Duodenal mucosa (tissue), 2 donors: ENCODE measurements around the gene LRCH1.

ENCODE experiments used
- H3K27ac ChIP-seq: one replicate; pipeline ENCODE4 v1.7.0; 2013; ENCODE audit warnings: low read depth, low read length
- H3K27me3 ChIP-seq, 2 donors: one replicate each; pipeline ENCODE4 v1.7.0; 2013; ENCODE audit warnings: low read length in 2 of 2, control low read depth in 1 of 2; ENCODE audit not compliant: insufficient read depth in 2 of 2, control insufficient read depth in 1 of 2
- H3K36me3 ChIP-seq, 2 donors: one replicate each; pipeline ENCODE4 v1.7.0; 2013; ENCODE audit warnings: low read length in 2 of 2, control low read depth in 1 of 2; ENCODE audit not compliant: insufficient read depth in 2 of 2, control insufficient read depth in 1 of 2
- H3K4me1 ChIP-seq, 2 donors: one replicate each; pipeline ENCODE4 v1.7.0; 2013; ENCODE audit warnings: low read length in 2 of 2, control low read depth in 1 of 2; ENCODE audit not compliant: insufficient read depth in 2 of 2, control insufficient read depth in 1 of 2
- H3K4me3 ChIP-seq, 2 donors: one replicate each; pipeline ENCODE4 v1.7.0; 2013; ENCODE audit warnings: low read length in 2 of 2, low read depth in 1 of 2
- H3K9ac ChIP-seq, 2 donors: one replicate each; pipeline ENCODE4 v1.7.0; 2013; ENCODE audit warnings: low read length in 2 of 2, low read depth in 1 of 2
- H3K9me3 ChIP-seq, 2 donors: one replicate each; pipeline ENCODE4 v1.7.0; 2013; ENCODE audit warnings: low read length in 2 of 2, control low read depth in 1 of 2; ENCODE audit not compliant: control insufficient read depth in 1 of 2

Gene LRCH1

DNA sequence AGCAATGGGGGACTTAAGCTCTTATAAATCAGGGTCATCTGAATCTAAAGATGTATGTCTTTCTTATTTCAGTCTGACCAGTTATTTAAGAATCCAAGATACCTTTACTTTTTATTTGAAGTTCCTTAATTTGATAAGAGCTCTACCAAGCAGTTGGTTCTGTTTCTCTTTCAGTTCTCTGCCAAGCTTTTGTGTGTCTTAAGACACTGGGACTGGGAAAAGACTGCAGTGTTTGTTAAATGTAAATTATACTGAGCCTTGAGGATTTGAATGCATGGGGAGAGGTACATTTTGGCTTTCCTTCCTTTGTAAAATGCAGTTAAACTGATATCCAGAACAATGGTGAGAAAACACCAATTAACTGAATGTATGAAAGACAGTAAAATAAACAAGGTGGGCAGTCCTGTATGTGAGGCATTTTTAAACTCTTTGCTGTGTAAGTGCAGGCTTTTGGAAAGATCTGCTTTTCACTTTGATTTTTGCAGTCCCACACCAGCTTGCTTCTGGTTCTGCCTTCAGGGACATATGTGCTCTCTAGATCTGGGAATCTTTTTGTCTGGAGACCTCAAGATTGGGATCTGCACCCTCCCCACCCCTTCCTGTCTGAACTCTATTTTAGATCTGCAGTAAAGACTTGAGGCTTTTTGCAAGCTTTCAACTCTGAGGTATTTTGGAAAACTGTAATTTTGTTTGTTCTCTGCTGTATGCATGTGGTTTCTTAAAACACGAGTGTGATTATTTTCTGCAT lies 77.6 kb downstream of the LRCH1 start:
- Histone ChIP-seq H3K4me3 (no peak overlapping the region), H3K27me3 (no peaks in the 10 kb centered on the region), H3K4me1 (peaks cover 22 to 31% of the 10 kb centered on the region in 2 donors), H3K36me3 (no peaks in the 10 kb centered on the region), H3K27ac (no peak overlapping the region), H3K9me3 (no peaks in the 10 kb centered on the region), H3K9ac (no peak overlapping the region)

DNA sequence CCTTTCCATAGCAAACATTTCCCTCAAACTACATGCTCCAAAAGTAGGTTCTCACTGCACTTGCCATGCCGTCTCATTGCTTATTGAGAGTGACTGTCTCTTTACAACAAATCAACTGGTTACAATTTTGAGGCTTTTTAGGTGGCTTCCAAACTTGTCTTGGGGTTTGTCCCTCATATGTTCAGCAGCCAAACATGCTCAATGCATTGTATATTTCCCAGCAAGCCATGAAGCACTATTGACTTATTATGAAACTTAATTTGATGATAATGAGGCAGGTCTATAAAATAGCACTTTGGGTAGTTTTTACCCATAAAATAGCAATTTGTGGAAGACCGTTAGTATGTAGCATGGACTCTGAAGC lies 78.2 kb downstream of the LRCH1 start:
- Histone ChIP-seq H3K4me1 (peaks cover 17 to 31% of the 10 kb centered on the region in 2 donors), H3K36me3 (no peaks in the 10 kb centered on the region), H3K27me3 (no peaks in the 10 kb centered on the region), H3K9me3 (no peaks in the 10 kb centered on the region), H3K27ac (no peak overlapping the region), H3K4me3 (no peak overlapping the region), H3K9ac (no peak overlapping the region)

GRCh38 chr13:46632176-46632575 lies 79.2 kb downstream of the LRCH1 start:
- no peak overlapping the region for H3K9ac ChIP-seq
- H3K4me3 ChIP-seq = no peak overlapping the region
- H3K9me3 ChIP-seq = no peaks in the 10 kb centered on the region
- H3K36me3 ChIP-seq = no peaks in the 10 kb centered on the region
- H3K27ac ChIP-seq = no peak overlapping the region
- no peaks in the 10 kb centered on the region for H3K27me3 ChIP-seq
- H3K4me1 ChIP-seq = peaks cover 16 to 31% of the 10 kb centered on the region in 2 donors

GRCh38 chr13:46633416-46633815 lies 80.4 kb downstream of the LRCH1 start:
- Histone ChIP-seq H3K4me3 (no peak overlapping the region), H3K9ac (no peak overlapping the region), H3K9me3 (no peaks in the 10 kb centered on the region), H3K27me3 (no peaks in the 10 kb centered on the region), H3K4me1 (peaks cover 16 to 31% of the 10 kb centered on the region in 2 donors), H3K36me3 (no peaks in the 10 kb centered on the region), H3K27ac (no peak overlapping the region)

DNA sequence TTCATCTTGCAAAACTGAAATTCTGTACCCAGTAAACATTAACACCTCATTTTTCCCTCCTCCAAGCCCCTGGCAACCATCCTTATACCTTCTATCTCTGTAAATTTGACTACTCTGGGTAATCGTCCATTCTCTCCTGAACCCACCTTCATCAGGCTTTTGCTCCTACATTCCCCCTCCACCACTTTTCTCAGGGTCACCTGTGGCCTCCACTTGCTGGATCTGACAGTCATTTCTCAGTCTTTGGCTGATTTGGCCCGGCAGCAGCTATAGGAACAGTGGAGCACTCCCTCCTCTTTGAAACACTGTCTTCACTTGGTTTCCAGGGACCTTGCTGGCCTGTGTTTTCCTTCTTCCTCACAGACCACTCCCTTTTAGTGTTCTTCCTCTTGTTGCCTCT lies 83.5 kb downstream of the LRCH1 start:
- peaks cover 3 to 13% of the 10 kb centered on the region in 2 donors for H3K4me1 ChIP-seq
- H3K9me3 ChIP-seq = no peaks in the 10 kb centered on the region

DNA sequence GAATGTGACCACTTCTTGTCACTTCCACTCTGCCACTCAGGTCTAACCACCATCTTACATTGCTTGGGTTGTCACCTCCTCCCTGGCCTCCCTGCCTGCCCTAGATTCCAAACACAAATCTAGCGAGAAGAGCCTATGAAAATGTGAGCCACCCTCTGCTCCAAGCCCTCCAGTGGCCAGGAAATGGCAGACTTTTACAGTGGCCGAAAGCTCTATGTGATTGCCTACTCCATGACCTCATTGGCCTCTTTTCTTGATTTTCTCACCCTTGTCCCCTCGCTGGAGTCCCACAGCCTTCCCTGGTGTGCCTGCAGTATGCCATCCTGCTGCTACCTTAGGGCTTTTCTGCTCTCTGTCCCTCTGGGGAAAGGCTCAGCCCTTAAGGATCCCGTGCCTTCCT lies 84.2 kb downstream of the LRCH1 start:
- no peaks in the 10 kb centered on the region for H3K9me3 ChIP-seq
- H3K36me3 ChIP-seq = no peaks in the 10 kb centered on the region
- H3K27ac ChIP-seq = no peak overlapping the region
- H3K4me3 ChIP-seq = no peak overlapping the region
- H3K27me3 ChIP-seq = no peaks in the 10 kb centered on the region
- H3K4me1 ChIP-seq = peaks cover 3 to 13% of the 10 kb centered on the region in 2 donors
- no peak overlapping the region for H3K9ac ChIP-seq

More for the DNA sequence above, 83.5 kb downstream of the LRCH1 start:
- H3K4me3 ChIP-seq = no peak overlapping the region
- H3K36me3 ChIP-seq = no peaks in the 10 kb centered on the region
- no peak overlapping the region for H3K27ac ChIP-seq
- no peak overlapping the region for H3K9ac ChIP-seq
- no peaks in the 10 kb centered on the region for H3K27me3 ChIP-seq

GRCh38 chr13:46638262-46638661 lies 85.3 kb downstream of the LRCH1 start:
- no peak overlapping the region for H3K27ac ChIP-seq
- peaks cover 6 to 14% of the 10 kb centered on the region in 2 donors for H3K4me1 ChIP-seq
- H3K36me3 ChIP-seq = no peaks in the 10 kb centered on the region
- H3K9me3 ChIP-seq = no peaks in the 10 kb centered on the region
- H3K9ac ChIP-seq = no peak overlapping the region
- H3K4me3 ChIP-seq = no peak overlapping the region
- H3K27me3 ChIP-seq = no peaks in the 10 kb centered on the region

- no peak overlapping the region for H3K9ac ChIP-seq
- no peaks in the 10 kb centered on the region for H3K36me3 ChIP-seq
- no peaks in the 10 kb centered on the region for H3K27me3 ChIP-seq
- peak overlapping the region; percentile 28 for H3K27ac ChIP-seq
- no peak overlapping the region for H3K4me3 ChIP-seq
- no peaks in the 10 kb centered on the region for H3K9me3 ChIP-seq
- peaks cover 4 to 12% of the 10 kb centered on the region in 2 donors for H3K4me1 ChIP-seq
Measured at GRCh38 chr13:46639033-46639981, 86.3 kb downstream of the LRCH1 start.

GRCh38 chr13:46640843-46641242 lies 87.9 kb downstream of the LRCH1 start:
- Histone ChIP-seq H3K27ac (no peak overlapping the region), H3K4me1 (peaks cover 4 to 17% of the 10 kb centered on the region in 2 donors)

More at GRCh38 chr13:46640843-46641242, 87.9 kb downstream of the LRCH1 start:
- Histone ChIP-seq H3K4me3 (no peak overlapping the region), H3K9ac (no peak overlapping the region), H3K27me3 (no peaks in the 10 kb centered on the region), H3K36me3 (no peaks in the 10 kb centered on the region), H3K9me3 (no peaks in the 10 kb centered on the region)
